BE2C (cell line): Measurements from ENCODE around the gene IL1RAPL2.
"Not testable (repeated sequence)": the region's sequence is repeated elsewhere in the genome, so short reads cannot be mapped to it uniquely, and the experiment has no call there.

ENCODE experiments used
- DNase-seq: peaks from one replicate; pipeline ENCODE4 v3.0.0-alpha.2; 2020
- H3K27me3 ChIP-seq: fragments of 250-450 bp; sonication (Bioruptor Pico); 2 replicates; pipeline ENCODE4 v1.5.1; 2020; ENCODE audit warnings: mild to moderate bottlenecking
- H3K36me3 ChIP-seq: fragments of 250-450 bp; sonication (Bioruptor Pico); 2 replicates; pipeline ENCODE4 v1.5.1; 2020; ENCODE audit warnings: mild to moderate bottlenecking
- H3K4me1 ChIP-seq: fragments of 250-450 bp; sonication (Bioruptor Pico); 2 replicates; pipeline ENCODE4 v1.5.1; 2020
- H3K4me3 ChIP-seq: 2 replicates; pipeline ENCODE4 v1.5.1; 2011; ENCODE audit warnings: low read depth, low read length
- H3K9me3 ChIP-seq: fragments of 250-450 bp; sonication (Bioruptor Pico); 2 replicates; pipeline ENCODE4 v1.5.1; 2020
- CTCF ChIP-seq: IDR thresholded peaks from 2 replicates; pipeline ENCODE4 v1.5.1; 2012; ENCODE audit warnings: mild to moderate bottlenecking, low read depth, low read length

IL1RAPL2 gene

DNA sequence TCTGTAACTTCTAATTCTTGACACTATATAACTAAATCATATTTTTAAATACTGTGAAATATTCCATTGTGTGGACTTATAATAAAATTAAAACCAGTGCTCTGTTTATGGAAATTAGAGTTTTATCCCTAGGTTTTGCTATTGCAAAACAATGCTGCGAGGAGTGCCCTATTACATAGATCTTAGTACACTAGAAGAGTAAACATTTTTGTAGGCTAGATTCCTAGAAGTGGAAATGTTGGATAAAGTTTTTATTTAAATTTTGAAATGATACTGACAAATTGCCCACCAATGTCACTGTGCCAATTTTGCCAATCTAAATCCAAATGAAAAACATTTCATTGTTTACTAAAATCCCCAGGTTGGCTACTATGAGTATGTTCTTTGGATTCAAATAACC, 99.7 kb downstream of the IL1RAPL2 start:
- Histone ChIP-seq H3K36me3 (no peaks in the 10 kb centered on the region), H3K27me3 (no peaks in the 10 kb centered on the region), H3K9me3 (no peaks in the 10 kb centered on the region), H3K4me1 (no peaks in the 10 kb centered on the region), H3K4me3 (no peak overlapping the region)
- no peak for TF ChIP-seq CTCF
- DNase-seq, result no peak

- Histone ChIP-seq H3K9me3 (no peaks in the 10 kb centered on the region), H3K27me3 (no peaks in the 10 kb centered on the region), H3K4me3 (no peak overlapping the region), H3K36me3 (no peaks in the 10 kb centered on the region), H3K4me1 (no peaks in the 10 kb centered on the region)
- no peak for DNase-seq
- no peak for TF ChIP-seq CTCF
Measured at GRCh38 chrX:104668550-104668949, 102.6 kb downstream of the IL1RAPL2 start.

GRCh38 chrX:104669063-104669462, 103.1 kb downstream of the IL1RAPL2 start:
- Histone ChIP-seq H3K4me3 (no peak overlapping the region), H3K4me1 (no peaks in the 10 kb centered on the region), H3K36me3 (no peaks in the 10 kb centered on the region), H3K9me3 (no peaks in the 10 kb centered on the region), H3K27me3 (no peaks in the 10 kb centered on the region)
- no peak for DNase-seq
- no peak for TF ChIP-seq CTCF

DNA sequence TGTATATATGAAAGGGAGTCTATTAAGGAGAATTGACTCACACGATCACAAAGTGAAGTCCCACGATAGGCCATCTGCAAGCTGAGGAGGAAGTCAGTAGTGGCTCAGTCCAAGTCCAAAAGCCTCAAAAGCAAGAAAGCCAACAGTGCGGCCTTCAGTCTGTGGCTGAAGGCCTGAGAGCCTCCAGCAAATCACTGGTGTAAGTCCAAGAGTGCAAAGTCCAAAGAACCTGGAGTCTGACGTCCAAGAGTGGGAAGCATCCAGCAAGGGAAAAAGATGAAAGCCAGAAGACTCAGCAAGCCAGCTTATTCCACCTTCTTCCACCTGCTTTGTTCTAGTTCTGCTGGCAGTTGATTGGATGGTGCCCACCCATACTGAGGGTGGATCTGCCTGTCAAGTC, 104.1 kb downstream of the IL1RAPL2 start:
- no peaks in the 10 kb centered on the region for H3K9me3 ChIP-seq
- no peaks in the 10 kb centered on the region for H3K27me3 ChIP-seq
- no peak for TF ChIP-seq CTCF
- H3K4me3 ChIP-seq, result no peak overlapping the region
- H3K4me1 ChIP-seq, result no peaks in the 10 kb centered on the region
- DNase-seq, result no peak
- H3K36me3 ChIP-seq, result no peaks in the 10 kb centered on the region

- not testable (repeated sequence) for DNase-seq, H3K27me3 ChIP-seq, H3K36me3 ChIP-seq, H3K4me3 ChIP-seq, H3K4me1 ChIP-seq, H3K9me3 ChIP-seq
Measured at GRCh38 chrX:104677517-104677916, 111.5 kb downstream of the IL1RAPL2 start.

DNA sequence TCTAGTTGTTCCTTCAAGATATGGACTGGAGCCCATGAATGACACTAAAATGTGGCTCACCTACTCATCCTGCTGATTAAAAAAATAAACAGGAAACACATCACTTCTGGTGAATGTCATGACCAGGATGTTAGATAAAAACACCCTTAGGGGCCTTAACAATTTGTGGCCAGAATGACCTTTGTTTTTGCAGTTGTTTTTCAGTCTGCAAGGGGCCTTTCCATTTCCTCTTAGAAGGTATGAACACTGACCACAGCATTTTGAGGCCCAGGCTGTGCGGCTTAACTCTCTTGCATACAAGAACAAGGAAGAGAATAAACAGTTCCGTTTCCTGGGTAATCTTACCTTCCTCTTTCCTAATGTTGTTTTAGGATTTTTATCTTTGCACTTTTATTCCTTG, 113.2 kb downstream of the IL1RAPL2 start:
- H3K36me3 ChIP-seq, result no peaks in the 10 kb centered on the region
- DNase-seq, result no peak
- no peaks in the 10 kb centered on the region for H3K9me3 ChIP-seq
- H3K27me3 ChIP-seq, result no peaks in the 10 kb centered on the region
- no peak overlapping the region for H3K4me3 ChIP-seq
- TF ChIP-seq CTCF, result no peak
- H3K4me1 ChIP-seq, result no peaks in the 10 kb centered on the region

DNA sequence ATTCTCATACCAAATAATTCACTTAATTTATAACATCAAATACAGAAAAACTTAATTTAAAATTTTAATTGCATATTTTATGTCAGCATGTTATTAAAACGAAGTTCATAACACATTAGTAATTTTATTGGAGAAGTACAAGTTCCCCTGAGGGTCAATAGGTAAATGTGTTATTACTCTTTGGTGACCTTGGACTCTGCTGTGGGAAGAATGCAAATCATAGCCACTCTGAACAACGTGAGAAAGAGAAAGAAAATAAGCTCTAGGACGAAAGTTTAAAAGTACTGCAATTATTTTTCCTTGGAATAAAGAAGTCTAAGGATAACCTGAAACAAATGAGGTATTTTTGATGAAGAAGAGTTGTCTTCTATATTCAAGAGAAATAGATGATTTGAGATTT, 115.2 kb downstream of the IL1RAPL2 start:
- no peak overlapping the region for H3K4me3 ChIP-seq
- DNase-seq, result no peak
- H3K27me3 ChIP-seq, result no peaks in the 10 kb centered on the region
- H3K4me1 ChIP-seq, result no peaks in the 10 kb centered on the region
- TF ChIP-seq CTCF, result no peak
- H3K9me3 ChIP-seq, result no peaks in the 10 kb centered on the region
- H3K36me3 ChIP-seq, result no peaks in the 10 kb centered on the region
